H1 (cell line): ENCODE measurements around the gene CAP2. TPM values are rescaled to one million over a fixed set of nuclear protein-coding genes. Genes with fewer than 3 reads are reported as not detected.

Source experiments
- SAP30 ChIP-seq: fragments of 300-600 bp; sonication (generic); IDR thresholded peaks from 2 replicates; pipeline ENCODE4 v1.7.1; 2012; ENCODE audit warnings: low read length, moderate library complexity, mild to moderate bottlenecking, inconsistent platforms; ENCODE audit not compliant: insufficient read depth, insufficient replicate concordance
- polyA plus RNA-seq, 7 experiments: library from polyadenylated mRNA; depleted of rRNA in 3 of 7; stranded (reverse) in 5 of 7; unstranded in 2 of 7; fragments of >200 nt in 5 of 7; fragments of 200-250 nt in 2 of 7; gene quantifications; 1 replicate in 5 of 7; 2 replicates in 1 of 7; 4 replicates in 1 of 7; pipeline versions ENCODE4 v1.2.1 to v1.2.3, GENCODE V29; 2011 to 2013; ENCODE audit warnings: missing spikeins in 2 of 7, mixed read lengths in 2 of 7
- total RNA-seq: library from RNA; stranded (reverse); fragmentation: NEBNext Ultra II Directional; extraction: Animal tissue kit (Norgen Biotek cat#: 25700); gene quantifications from 2 replicates; pipeline ENCODE4 v1.2.1, GENCODE V29; 2021

CAP2 gene
- total and polyA plus RNA-seq, 2 of the 8 experiments (the other 6 are each of a cell fraction or from before 2014, with no cell fraction given): 7.2 to 10.0 TPM

DNA sequence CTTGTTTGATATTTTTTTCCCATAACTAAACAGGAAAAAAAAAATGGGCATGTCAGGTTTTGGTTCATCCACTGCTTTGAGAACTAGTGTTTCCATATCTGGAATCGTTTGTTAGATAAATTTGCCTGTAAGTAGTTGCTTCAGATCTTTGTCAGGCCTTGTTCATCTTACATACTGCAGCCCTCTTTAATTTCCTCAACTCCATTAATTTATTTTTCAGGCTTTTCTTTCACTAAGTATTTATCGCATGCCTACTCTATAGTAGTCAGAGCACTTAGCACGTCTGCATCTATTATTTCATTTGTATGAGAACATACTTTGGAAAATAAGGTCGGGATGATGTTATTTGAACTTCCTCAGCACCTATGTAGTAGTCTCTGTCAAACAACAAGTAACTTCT is 80.9 kb downstream of the CAP2 start (continued):
- TF ChIP-seq SAP30: no peak
- TF ChIP-seq, all 59 proteins: peak for 0
